ENCODE results near the gene PLEKHG2. TPM values are rescaled to one million over a fixed set of nuclear protein-coding genes. Genes with fewer than 3 reads are reported as not detected.

Gene PLEKHG2
- total RNA-seq, 3 donors from 2014 or later: 8.0 to 11.8 (median 10.2) TPM

GRCh38 chr19:39405958-39406655 is 6.4 kb upstream of the PLEKHG2 start:
- no peak for TF ChIP-seq POLR2AphosphoS5 (IDR thresholded peaks at IDR 0.05)
- TF ChIP-seq, protein P1, sequence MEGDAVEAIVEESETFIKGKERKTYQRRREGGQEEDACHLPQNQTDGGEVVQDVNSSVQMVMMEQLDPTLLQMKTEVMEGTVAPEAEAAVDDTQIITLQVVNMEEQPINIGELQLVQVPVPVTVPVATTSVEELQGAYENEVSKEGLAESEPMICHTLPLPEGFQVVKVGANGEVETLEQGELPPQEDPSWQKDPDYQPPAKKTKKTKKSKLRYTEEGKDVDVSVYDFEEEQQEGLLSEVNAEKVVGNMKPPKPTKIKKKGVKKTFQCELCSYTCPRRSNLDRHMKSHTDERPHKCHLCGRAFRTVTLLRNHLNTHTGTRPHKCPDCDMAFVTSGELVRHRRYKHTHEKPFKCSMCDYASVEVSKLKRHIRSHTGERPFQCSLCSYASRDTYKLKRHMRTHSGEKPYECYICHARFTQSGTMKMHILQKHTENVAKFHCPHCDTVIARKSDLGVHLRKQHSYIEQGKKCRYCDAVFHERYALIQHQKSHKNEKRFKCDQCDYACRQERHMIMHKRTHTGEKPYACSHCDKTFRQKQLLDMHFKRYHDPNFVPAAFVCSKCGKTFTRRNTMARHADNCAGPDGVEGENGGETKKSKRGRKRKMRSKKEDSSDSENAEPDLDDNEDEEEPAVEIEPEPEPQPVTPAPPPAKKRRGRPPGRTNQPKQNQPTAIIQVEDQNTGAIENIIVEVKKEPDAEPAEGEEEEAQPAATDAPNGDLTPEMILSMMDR (IDR thresholded peaks at IDR 0.05): no peak
- TF ChIP-seq POLR2A (IDR thresholded peaks at IDR 0.05): peak; percentile 48
- intact Hi-C loops (cut with DNase I; ENCODE audit: low total_unique reads): no loop called here
- Histone ChIP-seq H3K36me3 (peaks cover 6% of the 10 kb centered on the region), H3K4me1 (peaks cover 0 to 13% of the 10 kb centered on the region in 2 donors), H3K27me3 (no peaks in the 10 kb centered on the region), H3K27ac (peak overlapping the region; percentile 100), H3K9me3 (no peaks in the 10 kb centered on the region), H3K4me3 (peak overlapping the region; percentile 81 to 98 (median 96))
- peak in 1 of 2 donors; percentile 79 for DNase-seq (ENCODE audit: low spot score in 2 of 2)

DNA sequence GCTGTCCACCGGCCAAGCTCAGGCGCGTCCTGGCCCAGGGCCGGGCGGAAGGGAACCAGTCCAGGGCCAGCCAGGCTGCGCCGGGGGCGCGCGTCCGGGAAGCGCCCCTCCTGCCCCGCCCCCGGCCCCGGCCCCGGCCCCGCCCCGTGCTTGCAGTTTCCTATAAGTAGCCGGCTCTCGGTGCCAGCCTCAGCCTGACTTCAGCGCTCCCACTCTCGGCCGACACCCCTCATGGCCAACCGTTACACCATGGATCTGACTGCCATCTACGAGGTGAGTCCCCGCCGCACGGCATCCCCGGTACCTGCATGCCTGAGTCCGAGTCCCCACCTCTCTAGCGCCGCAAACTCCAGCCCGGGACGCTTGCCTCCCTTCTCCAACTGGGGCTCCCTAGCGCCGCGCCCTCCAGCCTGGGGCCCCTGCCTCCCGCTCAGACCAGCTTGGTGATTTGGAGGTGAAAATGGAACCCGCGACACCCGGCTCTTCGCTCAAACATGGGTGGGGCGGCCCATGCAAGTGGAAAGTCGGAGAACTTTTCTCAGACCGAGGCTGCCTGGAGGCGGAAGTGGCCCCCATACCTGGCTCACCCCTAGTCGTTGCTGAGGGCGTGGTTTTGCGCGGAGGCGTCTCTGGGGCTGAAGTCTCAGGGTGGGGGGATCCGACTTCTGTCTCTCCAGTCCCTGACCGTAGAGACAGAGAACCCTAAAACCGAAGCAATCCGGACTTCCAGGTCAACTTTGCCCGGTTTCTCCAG is 5.6 kb upstream of the PLEKHG2 start, which contains the start of gene ZFP36:
ZFP36 (plus strand) TSS at position 192 of the 754 bp plus-strand sequence; CDS start at position 250, 58 bp downstream.
- peak; percentile 91 to 97 for DNase-seq (ENCODE audit: low spot score in 2 of 2)
- Histone ChIP-seq H3K36me3 (peaks cover 6% of the 10 kb centered on the region), H3K4me1 (peaks cover 0 to 13% of the 10 kb centered on the region in 2 donors), H3K27ac (peak within 1 kb of the TSS; percentile 100), H3K27me3 (no peaks in the 10 kb centered on the region), H3K4me3 (peak within 1 kb of the TSS; percentile 81 to 98 (median 96)), H3K9me3 (no peaks in the 10 kb centered on the region)
- TF ChIP-seq POLR2AphosphoS5 (IDR thresholded peaks at IDR 0.05): peak; percentile 100
- TF ChIP-seq POLR2A (IDR thresholded peaks at IDR 0.05): peak; percentile 99
- TF ChIP-seq, protein P1 (IDR thresholded peaks at IDR 0.05): peak; percentile 33 to 50 (median 37)
- intact Hi-C loops (cut with DNase I; ENCODE audit: low total_unique reads): no loop called here

DNA sequence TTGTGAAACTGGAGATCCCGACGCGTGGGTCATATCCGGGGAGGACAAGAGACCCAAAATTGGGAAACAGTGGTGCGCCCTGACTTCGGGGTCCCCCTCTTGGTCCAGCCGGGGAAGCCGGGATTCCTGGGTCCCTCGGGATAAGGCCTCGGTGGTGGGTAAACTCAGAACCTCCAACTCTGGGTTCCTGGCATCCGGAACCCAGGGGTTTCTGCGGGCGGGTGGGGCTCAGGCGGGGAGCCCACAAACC is 5.1 kb upstream of the PLEKHG2 start:
- no peak for DNase-seq (ENCODE audit: low spot score in 2 of 2)
- Histone ChIP-seq H3K36me3 (peaks cover 6% of the 10 kb centered on the region), H3K4me1 (peaks cover 0 to 13% of the 10 kb centered on the region in 2 donors), H3K27me3 (no peaks in the 10 kb centered on the region), H3K9me3 (no peaks in the 10 kb centered on the region), H3K27ac (peak overlapping the region; percentile 100), H3K4me3 (peak overlapping the region; percentile 81 to 98 (median 96))
- no peak for TF ChIP-seq POLR2A (IDR thresholded peaks at IDR 0.05)
- TF ChIP-seq, protein P1 (IDR thresholded peaks at IDR 0.05): no peak
- no peak for TF ChIP-seq POLR2AphosphoS5 (IDR thresholded peaks at IDR 0.05)
- intact Hi-C loops (cut with DNase I; ENCODE audit: low total_unique reads): no loop called here

DNA sequence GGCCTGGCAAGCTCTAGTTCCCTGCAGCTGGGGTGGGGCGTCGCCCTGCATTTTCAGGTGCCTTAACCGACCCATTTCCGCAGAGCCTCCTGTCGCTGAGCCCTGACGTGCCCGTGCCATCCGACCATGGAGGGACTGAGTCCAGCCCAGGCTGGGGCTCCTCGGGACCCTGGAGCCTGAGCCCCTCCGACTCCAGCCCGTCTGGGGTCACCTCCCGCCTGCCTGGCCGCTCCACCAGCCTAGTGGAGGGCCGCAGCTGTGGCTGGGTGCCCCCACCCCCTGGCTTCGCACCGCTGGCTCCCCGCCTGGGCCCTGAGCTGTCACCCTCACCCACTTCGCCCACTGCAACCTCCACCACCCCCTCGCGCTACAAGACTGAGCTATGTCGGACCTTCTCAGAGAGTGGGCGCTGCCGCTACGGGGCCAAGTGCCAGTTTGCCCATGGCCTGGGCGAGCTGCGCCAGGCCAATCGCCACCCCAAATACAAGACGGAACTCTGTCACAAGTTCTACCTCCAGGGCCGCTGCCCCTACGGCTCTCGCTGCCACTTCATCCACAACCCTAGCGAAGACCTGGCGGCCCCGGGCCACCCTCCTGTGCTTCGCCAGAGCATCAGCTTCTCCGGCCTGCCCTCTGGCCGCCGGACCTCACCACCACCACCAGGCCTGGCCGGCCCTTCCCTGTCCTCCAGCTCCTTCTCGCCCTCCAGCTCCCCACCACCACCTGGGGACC is 4.6 kb upstream of the PLEKHG2 start:
- TF ChIP-seq POLR2AphosphoS5 (IDR thresholded peaks at IDR 0.05) (peak; percentile 71 to 95 (median 73)), POLR2A (IDR thresholded peaks at IDR 0.05) (peak; percentile 13)
- TF ChIP-seq, protein P1 (IDR thresholded peaks at IDR 0.05): peak in 2 of 3 donors; percentile 8 to 9
- intact Hi-C loops (cut with DNase I; ENCODE audit: low total_unique reads): no loop called here
- Histone ChIP-seq H3K36me3 (peaks cover 6% of the 10 kb centered on the region), H3K4me1 (peaks cover 0 to 13% of the 10 kb centered on the region in 2 donors), H3K27me3 (no peaks in the 10 kb centered on the region), H3K27ac (peak overlapping the region; percentile 100), H3K9me3 (no peaks in the 10 kb centered on the region), H3K4me3 (peak overlapping the region; percentile 81 to 98 (median 96))
- peak; percentile 76 to 82 for DNase-seq (ENCODE audit: low spot score in 2 of 2)
